Esophagus muscularis mucosa (tissue), 4 donors: Measurements from ENCODE around the gene TMEM255B. TPM values are rescaled to one million over a fixed set of nuclear protein-coding genes. Genes with fewer than 3 reads are reported as not detected.

Experiments
- DNase-seq: peaks from one replicate; pipeline ENCODE4 v3.0.0-alpha.2; 2017; ENCODE audit errors: extremely low spot score
- H3K27ac ChIP-seq, 4 donors: fragments of 200-600 bp; sonication (generic); replicated peaks in 1 of 4; 1 replicate in 3 of 4; 2 replicates in 1 of 4; pipeline ENCODE4 v1.5.1; 2016 to 2019; ENCODE audit warnings: mild to moderate bottlenecking in 1 of 4
- H3K27me3 ChIP-seq, 4 donors: fragments of 200-600 bp; sonication (generic); one replicate each; pipeline versions ENCODE4 v1.5.1 to v1.6.0; 2016 to 2019
- H3K36me3 ChIP-seq, 4 donors: fragments of 200-600 bp; sonication (generic); one replicate each; pipeline ENCODE4 v1.5.1; 2016 to 2019
- H3K4me1 ChIP-seq, 4 donors: fragments of 200-600 bp; sonication (generic); one replicate each; pipeline ENCODE4 v1.5.1; 2016 to 2019
- H3K4me3 ChIP-seq, 4 donors: fragments of 200-600 bp; sonication (generic); 1 replicate in 2 of 4; 2 replicates in 2 of 4; pipeline ENCODE4 v1.5.1; 2016 to 2019; ENCODE audit warnings: mild to moderate bottlenecking in 4 of 4, moderate library complexity in 1 of 4
- H3K9me3 ChIP-seq, 4 donors: fragments of 200-600 bp; sonication (generic); 1 replicate in 3 of 4; 2 replicates in 1 of 4; pipeline ENCODE4 v1.5.1; 2016 to 2019
- EP300 ChIP-seq: sonication (generic); formaldehyde crosslinking; IDR thresholded peaks from one replicate; pipeline ENCODE4 v1.6.1; 2017; ENCODE audit warnings: antibody characterized with exemption
- POLR2A ChIP-seq: fragments of 450-650 bp; IDR thresholded peaks from one replicate; pipeline ENCODE4 v1.6.1; 2017; ENCODE audit warnings: antibody characterized with exemption, moderate library complexity, mild to moderate bottlenecking, low read depth
- POLR2AphosphoS5 ChIP-seq, 2 donors: sonication (generic); formaldehyde crosslinking; IDR thresholded peaks; one replicate each; pipeline ENCODE4 v1.6.1; 2017; ENCODE audit warnings: antibody characterized with exemption in 2 of 2
- WGBS: methylation state at CpG from one replicate; pipeline ENCODE4 v1.1.5; 2018; 5-methylcytosine and 5-hydroxymethylcytosine counted together
- intact Hi-C: fragments of 100-400 bp; cut with DNase I; formaldehyde crosslinking; loops from one replicate; pipeline ENCODE4 v1.15.1; 2023
- total RNA-seq, 4 donors: library from RNA; depleted of rRNA; stranded (reverse); fragments of >200 nt; gene quantifications; one replicate each; pipeline versions ENCODE4 v1.1.0 to v1.2.1, GENCODE V29; 2016
- TF ChIP-seq, protein P1 (sequence below), 3 experiments: fragments of 200-600 bp in 2 of 3; fragments of 450-650 bp in 1 of 3; sonication (generic) in 2 of 3; IDR thresholded peaks; one replicate each; pipeline ENCODE4 v1.5.1; 2017 to 2019; ENCODE audit warnings: antibody characterized with exemption in 3 of 3, mild to moderate bottlenecking in 2 of 3, moderate library complexity in 1 of 3

TMEM255B gene
- total RNA-seq, 4 donors from 2014 or later, result 4.1 to 12.3 (median 10.7) TPM

DNA sequence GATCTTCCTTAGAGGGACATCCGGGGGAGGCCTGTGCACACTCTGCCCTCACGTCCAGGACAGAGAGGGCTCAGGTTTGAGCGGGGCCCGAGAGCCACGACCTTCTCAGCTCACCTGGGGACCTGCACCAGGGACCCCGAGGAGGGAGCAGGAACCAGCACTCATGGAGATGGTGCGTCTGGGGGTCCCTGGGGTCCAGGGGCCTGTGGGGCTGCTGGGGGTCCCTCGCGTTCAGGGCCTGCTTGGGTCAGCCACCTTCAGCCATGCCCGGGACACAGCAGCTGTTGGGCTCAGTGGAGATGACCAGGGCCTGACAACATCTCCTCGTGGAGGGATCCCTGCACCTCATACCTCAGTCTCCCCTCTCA, 47.1 kb downstream of the TMEM255B start:
- Histone ChIP-seq H3K4me1 (peaks cover 0 to 28% (median 21%) of the 10 kb centered on the region in 4 donors), H3K4me3 (no peak overlapping the region), H3K27me3 (no peaks in the 10 kb centered on the region), H3K9me3 (peaks cover 0 to 11% (median 0%) of the 10 kb centered on the region in 4 donors), H3K27ac (no peak overlapping the region), H3K36me3 (no peaks in the 10 kb centered on the region)
- intact Hi-C loops, result no loop called here
- 100% methylated on average over 1 of the region's 11 CpGs for WGBS
- no peak for TF ChIP-seq POLR2A
- TF ChIP-seq, protein P1, sequence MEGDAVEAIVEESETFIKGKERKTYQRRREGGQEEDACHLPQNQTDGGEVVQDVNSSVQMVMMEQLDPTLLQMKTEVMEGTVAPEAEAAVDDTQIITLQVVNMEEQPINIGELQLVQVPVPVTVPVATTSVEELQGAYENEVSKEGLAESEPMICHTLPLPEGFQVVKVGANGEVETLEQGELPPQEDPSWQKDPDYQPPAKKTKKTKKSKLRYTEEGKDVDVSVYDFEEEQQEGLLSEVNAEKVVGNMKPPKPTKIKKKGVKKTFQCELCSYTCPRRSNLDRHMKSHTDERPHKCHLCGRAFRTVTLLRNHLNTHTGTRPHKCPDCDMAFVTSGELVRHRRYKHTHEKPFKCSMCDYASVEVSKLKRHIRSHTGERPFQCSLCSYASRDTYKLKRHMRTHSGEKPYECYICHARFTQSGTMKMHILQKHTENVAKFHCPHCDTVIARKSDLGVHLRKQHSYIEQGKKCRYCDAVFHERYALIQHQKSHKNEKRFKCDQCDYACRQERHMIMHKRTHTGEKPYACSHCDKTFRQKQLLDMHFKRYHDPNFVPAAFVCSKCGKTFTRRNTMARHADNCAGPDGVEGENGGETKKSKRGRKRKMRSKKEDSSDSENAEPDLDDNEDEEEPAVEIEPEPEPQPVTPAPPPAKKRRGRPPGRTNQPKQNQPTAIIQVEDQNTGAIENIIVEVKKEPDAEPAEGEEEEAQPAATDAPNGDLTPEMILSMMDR (IDR thresholded peaks at IDR 0.05), result no peak
- no peak for TF ChIP-seq POLR2AphosphoS5 (IDR thresholded peaks at IDR 0.05)
- no peak for TF ChIP-seq EP300
- no peak for DNase-seq

DNA sequence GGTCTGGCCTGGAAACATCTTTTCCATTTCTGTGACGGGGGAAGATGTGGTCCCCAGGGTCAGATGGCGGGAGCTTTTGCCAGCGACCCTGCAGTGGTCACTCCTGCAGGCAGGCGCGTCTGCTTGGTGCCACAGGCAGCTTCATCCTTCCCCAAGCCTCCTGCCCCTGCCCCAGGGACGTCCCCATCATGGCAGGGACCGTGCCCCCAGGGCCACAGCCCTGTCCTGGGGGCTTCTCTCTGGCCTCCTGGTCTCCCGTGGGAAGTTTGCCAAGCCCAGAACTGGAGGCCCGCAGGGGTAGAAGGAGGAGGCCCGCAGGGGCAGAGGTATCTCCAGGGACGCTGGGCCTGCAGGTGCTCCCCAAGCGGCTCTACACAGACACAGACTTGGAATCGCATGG, 47.5 kb downstream of the TMEM255B start:
- no peak for DNase-seq
- Histone ChIP-seq H3K4me3 (no peak overlapping the region), H3K27me3 (no peaks in the 10 kb centered on the region), H3K27ac (no peak overlapping the region), H3K4me1 (peaks cover 0 to 27% (median 20%) of the 10 kb centered on the region in 4 donors), H3K36me3 (no peaks in the 10 kb centered on the region), H3K9me3 (peaks cover 0 to 11% (median 0%) of the 10 kb centered on the region in 4 donors)
- WGBS, result 93% methylated on average over 9 of the region's 13 CpGs
- TF ChIP-seq POLR2A, result no peak
- TF ChIP-seq, protein P1 (IDR thresholded peaks at IDR 0.05), result no peak
- intact Hi-C loops, result no loop called here

DNA sequence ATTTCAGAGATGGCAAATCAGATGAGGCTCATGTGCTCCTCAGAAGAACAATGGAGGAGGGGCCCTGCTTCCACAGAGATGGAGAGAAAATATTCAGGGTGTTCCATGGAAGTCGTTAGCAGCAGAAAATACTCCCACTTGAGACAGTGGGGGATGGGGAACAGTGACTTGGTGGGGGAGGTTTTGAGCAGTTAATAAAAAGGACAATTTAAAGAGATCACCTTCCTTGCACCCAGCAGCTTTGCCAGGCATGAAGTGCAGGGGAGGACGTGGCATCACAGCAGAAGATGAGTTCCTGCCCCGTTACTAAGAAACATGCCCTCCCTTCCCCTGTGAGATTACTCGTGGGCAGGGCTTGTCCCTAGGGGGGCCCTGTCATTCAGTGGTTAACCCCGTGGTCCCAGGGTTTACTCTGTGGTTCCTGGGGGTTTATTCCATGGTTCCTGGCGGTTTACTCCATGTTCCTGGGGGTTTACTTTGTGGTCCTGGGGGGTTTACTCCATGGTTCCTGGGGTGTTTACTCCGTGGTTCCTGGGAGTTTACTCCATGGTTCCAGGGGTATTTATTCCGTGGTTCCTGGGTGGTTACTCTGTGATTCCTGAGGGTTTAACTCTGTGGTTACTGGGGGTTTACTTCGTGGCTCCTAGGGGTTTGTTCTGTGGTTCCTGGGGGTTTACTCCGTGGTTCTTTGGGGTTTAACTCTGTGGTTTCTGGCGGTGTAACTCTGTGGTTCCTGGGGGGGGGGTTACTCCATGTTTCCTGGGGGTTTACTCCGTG, 49.2 kb downstream of the TMEM255B start:
- Histone ChIP-seq H3K4me1 (peaks cover 0 to 12% (median 9%) of the 10 kb centered on the region in 4 donors), H3K36me3 (no peaks in the 10 kb centered on the region), H3K9me3 (peaks cover 0 to 11% (median 0%) of the 10 kb centered on the region in 4 donors), H3K4me3 (no peak overlapping the region), H3K27me3 (no peaks in the 10 kb centered on the region), H3K27ac (no peak overlapping the region)
- DNase-seq, result no peak
- 85% methylated on average over 12 of the region's 12 CpGs for WGBS
- intact Hi-C loops, result no loop called here
- TF ChIP-seq POLR2AphosphoS5 (IDR thresholded peaks at IDR 0.05), result no peak
- no peak for TF ChIP-seq EP300
- TF ChIP-seq, protein P1 (IDR thresholded peaks at IDR 0.05), result no peak
- no peak for TF ChIP-seq POLR2A

DNA sequence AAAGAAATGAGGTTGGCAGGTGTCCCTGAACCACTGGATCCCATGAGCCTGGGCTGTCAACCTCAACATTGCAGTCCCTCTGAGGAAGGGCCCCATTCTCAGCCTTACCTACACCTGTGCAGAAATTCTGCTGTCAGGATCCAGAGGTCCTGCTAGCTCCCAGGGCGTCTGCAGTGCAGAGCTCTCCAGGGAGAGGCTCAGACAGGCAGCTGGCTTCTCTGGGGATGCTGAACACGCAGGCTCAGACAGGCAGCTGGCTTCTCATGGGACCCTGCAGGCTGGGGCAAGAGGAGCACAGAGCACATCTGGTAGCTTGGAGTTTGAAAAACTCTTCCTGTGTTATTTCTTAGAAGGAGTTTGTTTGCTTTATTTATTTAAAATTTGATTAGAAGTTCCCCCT, 50.9 kb downstream of the TMEM255B start:
- intact Hi-C loops, result no loop called here
- DNase-seq, result no peak
- no peaks in the 10 kb centered on the region for H3K27me3 ChIP-seq
- H3K4me3 ChIP-seq, result no peak overlapping the region
- no peak overlapping the region for H3K27ac ChIP-seq
- no peak for TF ChIP-seq POLR2AphosphoS5 (IDR thresholded peaks at IDR 0.05)
- no peak for TF ChIP-seq POLR2A
- no peak for TF ChIP-seq EP300
- TF ChIP-seq, protein P1 (IDR thresholded peaks at IDR 0.05), result no peak
- H3K36me3 ChIP-seq, result no peaks in the 10 kb centered on the region
- peaks cover 0 to 11% (median 0%) of the 10 kb centered on the region in 4 donors for H3K9me3 ChIP-seq
- WGBS, result 70% methylated on average over 2 of the region's 2 CpGs
- H3K4me1 ChIP-seq, result peaks cover 5 to 13% (median 6%) of the 10 kb centered on the region in 4 donors
